ENCODE data around the gene DGKE.

Gene DGKE

GRCh38 chr17:56833809-56834379, at the start of gene DGKE, which contains the start of gene C17orf67:
Gene DGKE (plus strand): TSS chr17:56834151. CDS start chr17:56834796, 645 bp downstream.
Gene C17orf67 (minus strand): TSS chr17:56833920. CDS start chr17:56815810, 18,110 bp downstream.
- DNase-seq = peak; percentile 93

- DNase-seq = no peak
Measured at GRCh38 chr17:56785405-56785804, 48.5 kb upstream of the DGKE start.

- DNase-seq = no peak
Measured at GRCh38 chr17:56785997-56786680, 47.8 kb upstream of the DGKE start.

- DNase-seq = no peak
Measured at GRCh38 chr17:56786989-56787482, 46.9 kb upstream of the DGKE start.

- DNase-seq = no peak
Measured at GRCh38 chr17:56792267-56792666, 41.7 kb upstream of the DGKE start.

GRCh38 chr17:56793531-56793930, 40.4 kb upstream of the DGKE start:
- DNase-seq = no peak

GRCh38 chr17:56793957-56794356, 40.0 kb upstream of the DGKE start:
- DNase-seq = no peak

GRCh38 chr17:56795221-56795865, 38.6 kb upstream of the DGKE start:
- DNase-seq = no peak

GRCh38 chr17:56796536-56796935, 37.4 kb upstream of the DGKE start:
- no peak for DNase-seq

- no peak for DNase-seq
Measured at GRCh38 chr17:56798916-56799315, 35.0 kb upstream of the DGKE start.

GRCh38 chr17:56801459-56802178, 32.3 kb upstream of the DGKE start:
- no peak for DNase-seq

- no peak for DNase-seq
Measured at GRCh38 chr17:56803071-56803470, 30.9 kb upstream of the DGKE start.

GRCh38 chr17:56804454-56804853, 29.5 kb upstream of the DGKE start:
- DNase-seq = no peak

- DNase-seq = no peak
Measured at GRCh38 chr17:56806949-56807348, 27.0 kb upstream of the DGKE start.

- no peak for DNase-seq
Measured at GRCh38 chr17:56807723-56808122, 26.2 kb upstream of the DGKE start.

GRCh38 chr17:56808503-56808902, 25.4 kb upstream of the DGKE start:
- peak; percentile 27 for DNase-seq

GRCh38 chr17:56809106-56809819, 24.7 kb upstream of the DGKE start:
- DNase-seq = no peak

- DNase-seq = no peak
Measured at GRCh38 chr17:56809820-56810179, 24.2 kb upstream of the DGKE start.

- DNase-seq = peak; percentile 30
Measured at GRCh38 chr17:56810343-56810742, 23.6 kb upstream of the DGKE start.

- no peak for DNase-seq
Measured at GRCh38 chr17:56810891-56811775, 22.8 kb upstream of the DGKE start.

GRCh38 chr17:56812901-56813388, 21.0 kb upstream of the DGKE start:
- DNase-seq = peak; percentile 79

GRCh38 chr17:56815711-56816110, 18.2 kb upstream of the DGKE start:
- no peak for DNase-seq
